AG04450 (cell line): ENCODE data around the gene WNT5B. TPM values are rescaled to one million over a fixed set of nuclear protein-coding genes. Genes with fewer than 3 reads are reported as not detected.

ENCODE experiments used
- CTCF ChIA-PET: fragments of 300-600, 350-600 bp; formaldehyde crosslinking; extraction: SDS; loops from one replicate; lab custom pipeline; 2022; ENCODE audit warnings: antibody characterized with exemption, inconsistent platforms; lab: Charles Lee
- POLR2A ChIA-PET: fragments of 350-600 bp; formaldehyde crosslinking; extraction: SDS; loops from one replicate; lab custom pipeline; 2021; ENCODE audit warnings: antibody characterized with exemption, inconsistent platforms; lab: Yijun Ruan, JAX
- DNase-seq: peaks from one replicate; pipeline ENCODE4 v3.0.0-alpha.2; 2011; ENCODE audit warnings: low read depth, low spot score
- H3K27ac ChIP-seq: one replicate; pipeline ENCODE4 v1.5.1; 2012; ENCODE audit warnings: low read depth, low read length, control low read depth
- H3K27me3 ChIP-seq: one replicate; pipeline ENCODE4 v1.6.0; 2012; ENCODE audit warnings: low read length; ENCODE audit not compliant: control insufficient read depth, insufficient read depth
- H3K4me3 ChIP-seq: 2 replicates; pipeline ENCODE4 v1.5.1; 2011; ENCODE audit warnings: mild to moderate bottlenecking, low read depth, low read length, control low read depth
- H3K9me3 ChIP-seq: 2 replicates; pipeline ENCODE4 v1.5.1; 2012; ENCODE audit warnings: low read length; ENCODE audit not compliant: control insufficient read depth, insufficient read depth
- CTCF ChIP-seq: IDR thresholded peaks from 2 replicates; pipeline ENCODE4 v1.5.1; 2011; ENCODE audit warnings: low read depth, low read length, control low read depth, inconsistent platforms
- polyA plus RNA-seq: library from polyadenylated mRNA; depleted of rRNA; stranded (reverse); fragments of >200 nt; gene quantifications from 2 replicates; pipeline ENCODE4 v1.2.3, GENCODE V29; 2011; rRNA removed
- small RNA-seq: library from RNA; depleted of rRNA; stranded (forward); fragments of <200 nt; gene quantifications from one replicate; pipeline ENCODE3, GENCODE V24; 2012; ENCODE audit warnings: low read depth; ENCODE audit not compliant: insufficient read length

WNT5B gene
- polyA plus RNA-seq, 1 experiment: 22.2 TPM

- no peaks in the 10 kb centered on the region for H3K27me3 ChIP-seq
- H3K27ac ChIP-seq: no peak overlapping the region
- TF ChIP-seq CTCF: no peak
- no peak overlapping the region for H3K4me3 ChIP-seq
- DNase-seq: no peak
- ChIA-PET CTCF (interaction anchor here (1.8 to 2.9 kb wide), 2 partner anchors 43 to 94 kb away, joined by 7 to 9 read pairs; no protein-coding TSS in a partner anchor), POLR2A (interaction anchor here (0.7 kb wide), 1 partner anchor 40 kb away, joined by 5 read pairs; no protein-coding TSS in a partner anchor)
- H3K9me3 ChIP-seq: no peaks in the 10 kb centered on the region
Observed at GRCh38 chr12:1696800-1697199, 67.8 kb downstream of the WNT5B start.

Small RNA genes lying within 50 kb of the gene (small RNA-seq; reads per million reads assigned to genes)
- not detected for gene MIR3649

Other genes with a start within 250 kb of the WNT5B start
- 3.2 and 4.8 TPM in 2 replicates for gene FBXL14, start 34.6 kb upstream of the WNT5B start, polyA plus RNA-seq
- gene ADIPOR2, start 61.8 kb downstream of the WNT5B start, polyA plus RNA-seq: 37.9 and 39.5 TPM in 2 replicates
- gene LRTM2, start 191.3 kb downstream of the WNT5B start, polyA plus RNA-seq: not detected in 2 replicates